ENCODE data around the gene SP140. TPM values are rescaled to one million over a fixed set of nuclear protein-coding genes. Genes with fewer than 3 reads are reported as not detected.
A peak's percentile ranks its signal among the peaks of the same experiment; 100 is the strongest.

SP140 gene
- total and polyA plus RNA-seq, 10 of the 15 experiments (the other 5 are each of a cell fraction or from before 2014, with no cell fraction given) = 61.7 to 164 (median 90.7) TPM

- DNase-seq (ENCODE audit: low read depth, low spot score) (no peak), ATAC-seq (no peak), FAIRE-seq (no peak)
- Histone ChIP-seq H3K9me3 (replicated peaks; ENCODE audit: control insufficient read depth, insufficient read depth, low read length) (peaks cover 16% of the 10 kb centered on the region), H3K36me3 (ENCODE audit: control insufficient read depth in 2 of 2, insufficient read depth in 2 of 2, low read length in 1 of 2) (peaks cover 0 to 10% of the 10 kb centered on the region in 2 experiments; a peak in 2 of 4 replicates), H3K4me2 (ENCODE audit: control insufficient read depth, insufficient read depth) (0 out of 2 replicates have a peak overlapping the region, but pooled peaks have one; percentile 4), H2AFZ (ENCODE audit: control insufficient read depth, low read depth, low read length) (no peak overlapping the region), H3K79me2 (ENCODE audit: control insufficient read depth, insufficient read depth, low read length) (peaks cover 70% of the 10 kb centered on the region), H3K27ac (ENCODE audit: control insufficient read depth, insufficient read depth) (no peak overlapping the region), H3K9ac (ENCODE audit: control insufficient read depth, insufficient read depth, low read length) (no peak overlapping the region), H3K27me3 (replicated peaks in 1 of 2; ENCODE audit: control insufficient read depth in 2 of 2, insufficient read depth in 2 of 2, low read length in 1 of 2) (no peaks in the 10 kb centered on the region), H3K4me3 (0 out of 2 replicates have a peak overlapping the region, but pooled peaks have one; percentile 37), H4K20me1 (ENCODE audit: control insufficient read depth, insufficient read depth) (no peaks in the 10 kb centered on the region), H3K4me1 (ENCODE audit: control insufficient read depth, insufficient read depth, low read length) (peaks cover 34% of the 10 kb centered on the region)
- in situ Hi-C loops (cut with MboI) (no loop called here), intact Hi-C loops (cut with micrococcal nuclease; ENCODE audit: unreplicated experiment) (no loop called here)
- ChIA-PET SMC1A (ENCODE audit: uncharacterized antibody, unreplicated experiment) (interaction anchor here (0.9 to 2.0 kb wide), 7 partner anchors 17 to 97 kb away, joined by 3 to 7 read pairs (median 3); partner anchors contain the start of gene SP140L), RAD21 (ENCODE audit: unreplicated experiment) (interaction anchor here (0.8 to 2.1 kb wide), 4 partner anchors 12 to 32 kb away, joined by 3 to 12 read pairs (median 6); partner anchors contain the start of gene SP110), POLR2A (interaction anchor here (0.7 to 1.6 kb wide), 3 partner anchors 9 to 24 kb away, joined by 3 to 4 read pairs (median 4); no protein-coding TSS in a partner anchor), CTCF (interaction anchor here (0.8 to 1.1 kb wide), 4 partner anchors 15 to 97 kb away, joined by 3 read pairs; no protein-coding TSS in a partner anchor)
- BruUV-seq (replicated peaks) = no TSS peak
- 89% methylated on average over 2 of the region's 2 CpGs for WGBS (ENCODE audit: insufficient coverage, insufficient replicate concordance, low lambda C conversion rate, missing lambda C conversion rate)
- TF ChIP-seq CREB1 (IDR thresholded peaks at IDR 0.05; ENCODE audit: low read depth) = no peak
- TF ChIP-seq SMC3 (IDR thresholded peaks at IDR 0.05; ENCODE audit: borderline replicate concordance, low read length) = no peak
- TF ChIP-seq, protein P1, sequence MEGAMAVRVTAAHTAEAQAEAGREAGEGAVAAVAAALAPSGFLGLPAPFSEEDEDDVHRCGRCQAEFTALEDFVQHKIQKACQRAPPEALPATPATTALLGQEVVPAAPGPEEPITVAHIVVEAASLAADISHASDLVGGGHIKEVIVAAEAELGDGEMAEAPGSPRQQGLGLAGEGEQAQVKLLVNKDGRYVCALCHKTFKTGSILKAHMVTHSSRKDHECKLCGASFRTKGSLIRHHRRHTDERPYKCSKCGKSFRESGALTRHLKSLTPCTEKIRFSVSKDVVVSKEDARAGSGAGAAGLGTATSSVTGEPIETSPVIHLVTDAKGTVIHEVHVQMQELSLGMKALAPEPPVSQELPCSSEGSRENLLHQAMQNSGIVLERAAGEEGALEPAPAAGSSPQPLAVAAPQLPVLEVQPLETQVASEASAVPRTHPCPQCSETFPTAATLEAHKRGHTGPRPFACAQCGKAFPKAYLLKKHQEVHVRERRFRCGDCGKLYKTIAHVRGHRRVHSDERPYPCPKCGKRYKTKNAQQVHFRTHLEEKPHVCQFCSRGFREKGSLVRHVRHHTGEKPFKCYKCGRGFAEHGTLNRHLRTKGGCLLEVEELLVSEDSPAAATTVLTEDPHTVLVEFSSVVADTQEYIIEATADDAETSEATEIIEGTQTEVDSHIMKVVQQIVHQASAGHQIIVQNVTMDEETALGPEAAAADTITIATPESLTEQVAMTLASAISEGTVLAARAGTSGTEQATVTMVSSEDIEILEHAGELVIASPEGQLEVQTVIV (IDR thresholded peaks at IDR 0.05; ENCODE audit: borderline replicate concordance, partially characterized antibody) = no peak
- TF ChIP-seq SUPT20H (IDR thresholded peaks at IDR 0.05; ENCODE audit: borderline replicate concordance, control insufficient read depth, low read depth, low read length) = no peak
- TF ChIP-seq EGR1 (IDR thresholded peaks at IDR 0.05; ENCODE audit: borderline replicate concordance in 1 of 2, low read depth in 2 of 2, low read length in 2 of 2) = no peak
- no peak for TF ChIP-seq MEF2B (IDR thresholded peaks at IDR 0.05; ENCODE audit: partially characterized antibody, poor library complexity, severe bottlenecking)
- TF ChIP-seq, protein P2, sequence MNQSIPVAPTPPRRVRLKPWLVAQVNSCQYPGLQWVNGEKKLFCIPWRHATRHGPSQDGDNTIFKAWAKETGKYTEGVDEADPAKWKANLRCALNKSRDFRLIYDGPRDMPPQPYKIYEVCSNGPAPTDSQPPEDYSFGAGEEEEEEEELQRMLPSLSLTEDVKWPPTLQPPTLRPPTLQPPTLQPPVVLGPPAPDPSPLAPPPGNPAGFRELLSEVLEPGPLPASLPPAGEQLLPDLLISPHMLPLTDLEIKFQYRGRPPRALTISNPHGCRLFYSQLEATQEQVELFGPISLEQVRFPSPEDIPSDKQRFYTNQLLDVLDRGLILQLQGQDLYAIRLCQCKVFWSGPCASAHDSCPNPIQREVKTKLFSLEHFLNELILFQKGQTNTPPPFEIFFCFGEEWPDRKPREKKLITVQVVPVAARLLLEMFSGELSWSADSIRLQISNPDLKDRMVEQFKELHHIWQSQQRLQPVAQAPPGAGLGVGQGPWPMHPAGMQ (IDR thresholded peaks at IDR 0.05; ENCODE audit: borderline replicate concordance) = no peak
- 0 out of 2 replicates have a peak, but pooled peaks have one; percentile 38 for TF ChIP-seq ZNF24 (IDR thresholded peaks at IDR 0.05)
- TF ChIP-seq STAT1 (conservative IDR thresholded peaks at IDR 0.05) = no peak
- no peak for TF ChIP-seq ATF2 (IDR thresholded peaks at IDR 0.05; ENCODE audit: low read length)
- no peak for TF ChIP-seq ZZZ3 (IDR thresholded peaks at IDR 0.05; ENCODE audit: control insufficient read depth, insufficient read length, low read depth)
- no peak for TF ChIP-seq BCL3 (IDR thresholded peaks at IDR 0.05; ENCODE audit: borderline replicate concordance, insufficient read depth, low read depth, low read length, poor library complexity, severe bottlenecking)
These were observed 5.1 kb downstream of the SP140 start for GRCh38 chr2:230230496-230231200.

All from GM12878 (cell line).